H9 (cell line): ENCODE data around the gene WWC2. TPM values are rescaled to one million over a fixed set of nuclear protein-coding genes. Genes with fewer than 3 reads are reported as not detected.

ENCODE experiments used
- DNase-seq: peaks from one replicate; pipeline ENCODE4 v3.0.0-alpha.2; 2017
- H2AFZ ChIP-seq: one replicate; pipeline ENCODE4 v1.6.1; 2013; ENCODE audit warnings: mild to moderate bottlenecking, low read length, control low read depth, moderate library complexity
- H2AK5ac ChIP-seq: 2 replicates; pipeline ENCODE4 v1.6.1; 2013; ENCODE audit warnings: low read length, control low read depth, mixed read lengths; ENCODE audit not compliant: insufficient read length
- H2BK120ac ChIP-seq: one replicate; pipeline ENCODE4 v1.6.1; 2013; ENCODE audit warnings: low read depth, mild to moderate bottlenecking, low read length, control low read depth, inconsistent platforms; ENCODE audit not compliant: poor library complexity, severe bottlenecking
- H2BK12ac ChIP-seq: 2 replicates; pipeline ENCODE4 v1.6.1; 2013; ENCODE audit warnings: low read length, control low read depth, mixed read lengths, low read depth; ENCODE audit not compliant: insufficient read length
- H2BK15ac ChIP-seq: 2 replicates; pipeline ENCODE4 v1.6.1; 2013; ENCODE audit warnings: low read depth, low read length, control low read depth
- H2BK20ac ChIP-seq: one replicate; pipeline ENCODE4 v1.6.1; 2013; ENCODE audit warnings: low read depth, mild to moderate bottlenecking, low read length, control low read depth, inconsistent platforms; ENCODE audit not compliant: poor library complexity, severe bottlenecking
- H2BK5ac ChIP-seq: 2 replicates; pipeline ENCODE4 v1.6.1; 2013; ENCODE audit warnings: low read length, control low read depth, mixed read lengths; ENCODE audit not compliant: insufficient read length
- H3K14ac ChIP-seq: 2 replicates; pipeline ENCODE4 v1.6.1; 2013; ENCODE audit warnings: low read length, control low read depth; ENCODE audit not compliant: insufficient read depth
- H3K18ac ChIP-seq: 2 replicates; pipeline ENCODE4 v1.6.1; 2013; ENCODE audit warnings: low read depth, mild to moderate bottlenecking, mixed read lengths, low read length, control low read depth; ENCODE audit not compliant: insufficient read length
- H3K23ac ChIP-seq: 2 replicates; pipeline ENCODE4 v1.6.1; 2013; ENCODE audit warnings: low read length, control low read depth, mixed read lengths, low read depth; ENCODE audit not compliant: insufficient read length
- H3K23me2 ChIP-seq: 2 replicates; pipeline ENCODE4 v1.6.1; 2013; ENCODE audit warnings: low read depth, mild to moderate bottlenecking, mixed read lengths, low read length, control low read depth; ENCODE audit not compliant: insufficient read length, poor library complexity, severe bottlenecking
- H3K27ac ChIP-seq: 2 replicates; pipeline ENCODE4 v1.5.1; 2013; ENCODE audit warnings: low read length, control low read depth, mixed read lengths, low read depth; ENCODE audit not compliant: insufficient read length
- H3K27me3 ChIP-seq: 2 replicates; pipeline ENCODE4 v1.6.1; 2013; ENCODE audit warnings: low read length, control low read depth, inconsistent platforms; ENCODE audit not compliant: insufficient read depth
- H3K4ac ChIP-seq: 2 replicates; pipeline ENCODE4 v1.6.1; 2013; ENCODE audit warnings: low read depth, mild to moderate bottlenecking, control low read depth, inconsistent platforms, low read length, moderate library complexity
- H3K4me1 ChIP-seq: 2 replicates; pipeline ENCODE4 v1.6.1; 2013; ENCODE audit warnings: low read length, control low read depth, inconsistent platforms; ENCODE audit not compliant: insufficient read depth
- H3K4me2 ChIP-seq: 2 replicates; pipeline ENCODE4 v1.6.1; 2013; ENCODE audit warnings: low read length, control low read depth, mixed read lengths; ENCODE audit not compliant: insufficient read length, insufficient read depth
- H3K56ac ChIP-seq: 2 replicates; pipeline ENCODE4 v1.6.1; 2013; ENCODE audit warnings: low read depth, mild to moderate bottlenecking, mixed read lengths, low read length, control low read depth; ENCODE audit not compliant: insufficient read length
- H3K79me1 ChIP-seq: 2 replicates; pipeline ENCODE4 v1.6.1; 2013; ENCODE audit warnings: low read depth, mild to moderate bottlenecking, moderate library complexity, low read length, control low read depth, inconsistent platforms; ENCODE audit not compliant: insufficient read depth, poor library complexity, severe bottlenecking
- H3K79me2 ChIP-seq: 2 replicates; pipeline ENCODE4 v1.6.1; 2013; ENCODE audit warnings: low read length, control low read depth, inconsistent platforms; ENCODE audit not compliant: insufficient read depth
- H3K9ac ChIP-seq: 2 replicates; pipeline ENCODE4 v1.6.1; 2013; ENCODE audit warnings: low read length, control low read depth, mixed read lengths; ENCODE audit not compliant: insufficient read length; ENCODE audit errors: extremely low read depth
- H3K9me3 ChIP-seq: one replicate; pipeline ENCODE4 v1.6.1; 2013; ENCODE audit warnings: low read depth, low read length, inconsistent platforms; ENCODE audit not compliant: control insufficient read depth
- H3T11ph ChIP-seq: one replicate; pipeline ENCODE4 v1.6.1; 2013; ENCODE audit warnings: mild to moderate bottlenecking, low read length, control low read depth, inconsistent platforms
- H4K20me1 ChIP-seq: one replicate; pipeline ENCODE4 v1.6.1; 2013; ENCODE audit not compliant: control insufficient read depth, insufficient read length, insufficient read depth
- H4K5ac ChIP-seq: 2 replicates; pipeline ENCODE4 v1.6.1; 2013; ENCODE audit warnings: low read depth, mild to moderate bottlenecking, mixed read lengths, low read length, control low read depth; ENCODE audit not compliant: insufficient read length
- H4K8ac ChIP-seq: replicated peaks from 2 replicates; pipeline ENCODE4 v1.6.1; 2013; ENCODE audit warnings: low read length, control low read depth, mixed read lengths, low read depth; ENCODE audit not compliant: insufficient read length
- H4K91ac ChIP-seq: 2 replicates; pipeline ENCODE4 v1.6.1; 2013; ENCODE audit warnings: low read depth, mild to moderate bottlenecking, moderate library complexity, mixed read lengths, low read length, control low read depth; ENCODE audit not compliant: insufficient read length
- H3K27ac Mint-ChIP-seq, 3 experiments: 2 replicates in 2 of 3; 3 replicates in 1 of 3; pipeline ENCODE4 v1.8.0; 2020 to 2021; ENCODE audit warnings: mixed read lengths in 3 of 3, mild to moderate bottlenecking in 1 of 3, moderate library complexity in 1 of 3
- H3K27me3 Mint-ChIP-seq: 2 replicates; pipeline ENCODE4 v1.8.0; 2021; ENCODE audit warnings: low read depth, mild to moderate bottlenecking, moderate library complexity, mixed read lengths
- H3K36me3 Mint-ChIP-seq, 3 experiments: 2 replicates in 2 of 3; 3 replicates in 1 of 3; pipeline ENCODE4 v1.8.0; 2020 to 2021; ENCODE audit warnings: low read depth in 3 of 3, mixed read lengths in 3 of 3; ENCODE audit not compliant: insufficient read depth in 1 of 3
- H3K4me1 Mint-ChIP-seq, 2 experiments: 2 replicates each; pipeline ENCODE4 v1.8.0; 2020; ENCODE audit warnings: mixed read lengths in 2 of 2
- H3K4me3 Mint-ChIP-seq, 2 experiments: 2 replicates in 1 of 2; 3 replicates in 1 of 2; pipeline ENCODE4 v1.8.0; 2020 to 2021; ENCODE audit warnings: mild to moderate bottlenecking in 2 of 2, mixed read lengths in 2 of 2, moderate library complexity in 1 of 2
- H3K9me3 Mint-ChIP-seq, 2 experiments: 2 replicates in 1 of 2; 3 replicates in 1 of 2; pipeline ENCODE4 v1.8.0; 2020; ENCODE audit warnings: mild to moderate bottlenecking in 2 of 2, mixed read lengths in 2 of 2, moderate library complexity in 1 of 2
- WGBS: extraction: QIAGEN DNeasy Blood & Tissue Kit; methylation state at CpG from one replicate; pipeline ENCODE4 v1.1.7; 2013; ENCODE audit warnings: missing lambda C conversion rate, low lambda C conversion rate, mixed read lengths; ENCODE audit not compliant: insufficient read length; ENCODE audit errors: extremely low coverage; 5-methylcytosine and 5-hydroxymethylcytosine counted together
- total RNA-seq: library from RNA; stranded (reverse); gene quantifications from 2 replicates; pipeline ENCODE4 v1.2.1, GENCODE V29; 2021
- TF ChIP-seq, protein P1 (sequence below): fragments of 200-600 bp; sonication (generic); conservative IDR thresholded peaks from 3 replicates; pipeline ENCODE4 v1.8.0; 2021; ENCODE audit warnings: antibody characterized with exemption, mild to moderate bottlenecking

The WWC2 gene
- total RNA-seq, 1 experiment from 2014 or later, result 106 TPM

DNA sequence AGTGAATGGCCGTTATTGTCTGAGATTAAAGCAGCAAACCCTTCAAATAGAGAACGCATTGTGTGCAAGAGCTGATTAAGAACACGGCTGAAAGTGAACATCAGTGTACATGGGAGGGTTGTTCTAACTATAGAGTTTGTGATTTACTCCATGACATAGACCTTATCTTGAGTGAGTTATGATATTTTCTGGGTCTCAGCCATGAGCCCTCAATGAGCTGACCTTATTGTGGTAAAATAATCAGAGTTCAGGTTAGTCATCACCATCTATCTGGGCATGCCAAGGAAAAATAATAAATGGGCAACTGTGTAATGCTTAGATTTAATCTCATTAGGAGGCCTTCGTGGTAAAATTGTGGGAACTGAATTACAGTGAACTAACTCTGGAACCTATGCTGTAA lies 256.3 kb downstream of the WWC2 start:
- H2BK12ac ChIP-seq, result no peak overlapping the region
- Mint-ChIP-seq H3K27me3 (no peaks in the 10 kb centered on the region; the same call in 1 of the 2 replicates), H3K36me3 (no peaks in the 10 kb centered on the region), H3K27ac (no peak overlapping the region), H3K4me3 (no peak overlapping the region), H3K4me1 (peaks cover 7 to 8% of the 10 kb centered on the region in 2 experiments), H3K9me3 (0 out of 5 replicates have a peak, but pooled peaks cover 0 to 2% of the 10 kb centered on the region in 2 experiments)
- no peaks in the 10 kb centered on the region for H3K23me2 ChIP-seq
- no peak overlapping the region for H3K14ac ChIP-seq
- no CpG with 5 or more reads among the region's 4 CpGs for WGBS
- H2AFZ ChIP-seq, result no peak overlapping the region
- no peak overlapping the region for H3K56ac ChIP-seq
- no peaks in the 10 kb centered on the region for H4K20me1 ChIP-seq
- no peaks in the 10 kb centered on the region for H3K9me3 ChIP-seq
- DNase-seq, result no peak
- no peak overlapping the region for H3K9ac ChIP-seq
- no peak overlapping the region for H2BK5ac ChIP-seq
- TF ChIP-seq, protein P1, sequence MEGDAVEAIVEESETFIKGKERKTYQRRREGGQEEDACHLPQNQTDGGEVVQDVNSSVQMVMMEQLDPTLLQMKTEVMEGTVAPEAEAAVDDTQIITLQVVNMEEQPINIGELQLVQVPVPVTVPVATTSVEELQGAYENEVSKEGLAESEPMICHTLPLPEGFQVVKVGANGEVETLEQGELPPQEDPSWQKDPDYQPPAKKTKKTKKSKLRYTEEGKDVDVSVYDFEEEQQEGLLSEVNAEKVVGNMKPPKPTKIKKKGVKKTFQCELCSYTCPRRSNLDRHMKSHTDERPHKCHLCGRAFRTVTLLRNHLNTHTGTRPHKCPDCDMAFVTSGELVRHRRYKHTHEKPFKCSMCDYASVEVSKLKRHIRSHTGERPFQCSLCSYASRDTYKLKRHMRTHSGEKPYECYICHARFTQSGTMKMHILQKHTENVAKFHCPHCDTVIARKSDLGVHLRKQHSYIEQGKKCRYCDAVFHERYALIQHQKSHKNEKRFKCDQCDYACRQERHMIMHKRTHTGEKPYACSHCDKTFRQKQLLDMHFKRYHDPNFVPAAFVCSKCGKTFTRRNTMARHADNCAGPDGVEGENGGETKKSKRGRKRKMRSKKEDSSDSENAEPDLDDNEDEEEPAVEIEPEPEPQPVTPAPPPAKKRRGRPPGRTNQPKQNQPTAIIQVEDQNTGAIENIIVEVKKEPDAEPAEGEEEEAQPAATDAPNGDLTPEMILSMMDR, result no peak
- H3K23ac ChIP-seq, result no peak overlapping the region
- H3K79me1 ChIP-seq, result no peaks in the 10 kb centered on the region
- no peak overlapping the region for H3K27ac ChIP-seq
- H4K8ac ChIP-seq, result no peak overlapping the region
- H3T11ph ChIP-seq, result no peak overlapping the region
- no peaks in the 10 kb centered on the region for H3K4me1 ChIP-seq
- no peaks in the 10 kb centered on the region for H3K27me3 ChIP-seq
- H2BK120ac ChIP-seq, result no peak overlapping the region
- no peaks in the 10 kb centered on the region for H3K79me2 ChIP-seq
- no peak overlapping the region for H3K18ac ChIP-seq
- H3K4me2 ChIP-seq, result no peak overlapping the region
- no peak overlapping the region for H4K5ac ChIP-seq
- H4K91ac ChIP-seq, result no peak overlapping the region
- no peak overlapping the region for H2AK5ac ChIP-seq
- H2BK20ac ChIP-seq, result no peak overlapping the region
- no peak overlapping the region for H2BK15ac ChIP-seq
- no peak overlapping the region for H3K4ac ChIP-seq
